ENCODE data around the gene OSBPL9.
"Not testable (repeated sequence)": the region's sequence is repeated elsewhere in the genome, so short reads cannot be mapped to it uniquely, and the experiment has no call there.

Gene OSBPL9

GRCh38 chr1:51818487-51818886 is 201.6 kb downstream of the OSBPL9 start:
- DNase-seq, result no peak

DNA sequence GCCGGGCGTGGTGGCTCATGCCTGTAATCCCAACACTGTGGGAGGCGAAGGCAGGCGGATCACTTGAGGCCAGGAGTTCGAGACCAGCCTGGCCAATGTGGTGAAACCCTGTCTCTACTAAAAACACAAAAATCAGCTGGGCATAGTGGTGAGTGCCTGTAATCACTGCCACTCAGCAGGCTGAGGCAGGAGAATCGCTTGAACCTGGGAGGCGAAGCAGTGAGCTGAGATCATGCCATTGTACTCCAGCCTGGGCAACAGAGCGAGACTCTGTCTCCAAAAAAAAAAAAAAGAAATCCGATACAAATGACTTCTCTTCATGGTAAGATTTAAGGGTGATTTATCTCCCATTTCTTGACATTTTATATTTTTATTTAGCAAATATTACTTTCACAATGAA is 202.1 kb downstream of the OSBPL9 start:
- DNase-seq, result not testable (repeated sequence)

DNA sequence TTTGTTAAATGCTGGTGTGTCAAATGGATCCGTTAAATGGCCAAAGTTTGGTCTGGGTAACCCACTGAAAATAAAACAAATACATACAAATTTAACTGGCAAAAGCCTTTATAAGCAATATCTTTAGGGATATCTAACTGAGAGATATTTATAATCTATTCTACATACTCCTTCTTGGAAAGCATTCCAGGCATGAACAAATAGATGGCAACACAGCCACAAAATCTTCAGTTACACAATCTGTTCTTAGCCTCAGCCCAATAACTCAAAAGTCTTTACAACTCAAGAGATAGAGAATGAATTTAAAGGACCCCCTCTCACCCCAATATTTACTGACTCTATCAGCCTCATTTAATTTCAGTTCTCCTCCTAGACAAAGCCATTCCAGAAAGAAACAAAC is 202.9 kb downstream of the OSBPL9 start:
- DNase-seq, result no peak

DNA sequence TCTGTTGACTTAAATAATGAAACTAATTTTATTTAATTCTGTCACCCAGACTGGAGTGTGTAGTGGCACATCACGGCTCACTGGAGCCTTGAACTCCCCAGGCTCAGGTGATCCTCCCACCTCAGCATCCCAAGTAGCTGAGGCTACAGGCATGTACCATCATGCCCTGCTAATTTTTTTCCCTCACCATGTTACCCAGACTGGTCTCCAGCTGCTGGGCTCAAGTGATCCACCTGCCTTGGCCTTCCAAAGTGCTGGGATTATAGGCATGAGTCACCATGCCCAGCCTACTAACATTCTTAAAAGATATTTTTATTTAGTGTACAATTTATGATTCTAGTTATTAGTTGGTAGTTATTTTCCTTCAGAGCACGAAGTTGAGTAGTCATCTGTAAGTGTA is 212.2 kb downstream of the OSBPL9 start:
- no peak for DNase-seq

- no peak for DNase-seq
These were observed 216.8 kb downstream of the OSBPL9 start for GRCh38 chr1:51833700-51834099.

DNA sequence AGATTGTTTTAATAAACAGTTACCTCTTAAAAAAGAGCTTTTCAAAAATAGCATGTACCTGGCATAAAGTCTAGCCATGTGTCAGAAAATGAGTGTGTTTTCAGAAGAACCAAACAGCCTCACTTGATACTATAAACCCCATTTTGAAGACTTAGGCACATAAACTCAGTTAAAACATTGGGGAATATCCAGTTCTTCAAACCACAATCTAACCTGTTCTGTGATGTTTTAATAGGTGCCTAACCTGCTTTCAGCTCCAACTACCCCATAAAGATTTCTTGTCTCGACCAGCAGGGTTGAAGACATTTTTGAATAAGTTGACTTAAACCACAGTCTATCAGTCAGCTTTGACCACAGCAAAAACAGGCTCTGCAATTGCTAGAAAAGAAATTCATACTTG is 220.4 kb downstream of the OSBPL9 start:
- DNase-seq, result no peak
